Endometrial microvascular endothelial cells (primary cell): ENCODE measurements around the gene C10orf67. TPM values are rescaled to one million over a fixed set of nuclear protein-coding genes. Genes with fewer than 3 reads are reported as not detected.

Source experiments
- in situ Hi-C: cut with HindIII; loops from 2 replicates; pipeline ENCODE4 v1.10.0; 2017; ENCODE audit warnings: low sequenced_read_pairs, low pct_unique_long_range_greater_than_20kb; ENCODE audit errors: inconsistent ontology term
- total RNA-seq: library from RNA; depleted of rRNA; stranded (reverse); fragments of >200 nt; gene quantifications from one replicate; pipeline ENCODE4 v1.2.3, GENCODE V29; 2015; ENCODE audit errors: inconsistent ontology term

The C10orf67 gene
- total RNA-seq, 1 donor from 2014 or later = not detected

- in situ Hi-C loops = no loop called here
Observed at GRCh38 chr10:23191764-23192711, 152.6 kb downstream of the C10orf67 start, which contains the start of gene PTF1A. Gene PTF1A (plus strand): TSS chr10:23192312. CDS start chr10:23192531, 219 bp downstream.

GRCh38 chr10:23190872-23191763, 153.5 kb downstream of the C10orf67 start:
- in situ Hi-C loops = no loop called here

- in situ Hi-C loops = no loop called here
Observed at GRCh38 chr10:23189024-23189423, 155.6 kb downstream of the C10orf67 start.

GRCh38 chr10:23187155-23187554, 157.4 kb downstream of the C10orf67 start:
- in situ Hi-C loops = no loop called here

- in situ Hi-C loops = no loop called here
Observed at GRCh38 chr10:23186697-23187096, 157.9 kb downstream of the C10orf67 start.

- in situ Hi-C loops = no loop called here
Observed at GRCh38 chr10:23186178-23186577, 158.4 kb downstream of the C10orf67 start.

GRCh38 chr10:23174977-23175512, 169.6 kb downstream of the C10orf67 start:
- in situ Hi-C loops = no loop called here

GRCh38 chr10:23174074-23174976, 170.3 kb downstream of the C10orf67 start:
- in situ Hi-C loops = no loop called here

GRCh38 chr10:23173214-23174073, 171.2 kb downstream of the C10orf67 start:
- in situ Hi-C loops = no loop called here

- in situ Hi-C loops = no loop called here
Observed at GRCh38 chr10:23172429-23173213, 172.0 kb downstream of the C10orf67 start.

- in situ Hi-C loops = no loop called here
Observed at GRCh38 chr10:23171232-23171876, 173.2 kb downstream of the C10orf67 start.

- in situ Hi-C loops = no loop called here
Observed at GRCh38 chr10:23158370-23158769, 186.2 kb downstream of the C10orf67 start.

- in situ Hi-C loops = no loop called here
Observed at GRCh38 chr10:23157691-23158369, 186.8 kb downstream of the C10orf67 start.

GRCh38 chr10:23157239-23157681, 187.3 kb downstream of the C10orf67 start:
- in situ Hi-C loops = no loop called here

GRCh38 chr10:23156447-23157150, 188.0 kb downstream of the C10orf67 start:
- in situ Hi-C loops = no loop called here
